Common myeloid progenitor, CD34-positive (primary cell): ENCODE data around the gene WWTR1.

ENCODE experiments used
- CTCF ChIA-PET: fragments of 350-600 bp; sonication (Branson Sonifier 250); formaldehyde crosslinking; loops from one replicate; lab custom pipeline; 2021; ENCODE audit warnings: antibody characterized with exemption; lab: Charles Lee
- POLR2A ChIA-PET: fragments of 350-600 bp; sonication (Branson Sonifier 250); formaldehyde crosslinking; loops from one replicate; lab custom pipeline; 2021; ENCODE audit warnings: antibody characterized with exemption; lab: Charles Lee
- DNase-seq, 3 donors: peaks; one replicate each; pipeline versions ENCODE4 v3.0.0 to v3.0.0-alpha.2; 2013
- H3K27ac ChIP-seq, 2 experiments: 1 replicate in 1 of 2; 2 replicates in 1 of 2; pipeline ENCODE4 v1.7.0; 2013; ENCODE audit warnings: inconsistent platforms in 2 of 2, low read length in 2 of 2, mild to moderate bottlenecking in 2 of 2, low read depth in 1 of 2, moderate library complexity in 1 of 2; ENCODE audit not compliant: severe bottlenecking in 2 of 2, insufficient read depth in 1 of 2, poor library complexity in 1 of 2
- H3K27me3 ChIP-seq, 5 experiments: replicated peaks in 2 of 5; 1 replicate in 3 of 5; 2 replicates in 2 of 5; pipeline versions ENCODE4 v1.6.1 to v1.7.0; 2013; ENCODE audit warnings: low read length in 4 of 5, mild to moderate bottlenecking in 2 of 5, moderate library complexity in 2 of 5, inconsistent platforms in 1 of 5; ENCODE audit not compliant: insufficient read depth in 5 of 5, control insufficient read depth in 4 of 5
- H3K36me3 ChIP-seq, 4 experiments: 1 replicate in 2 of 4; 2 replicates in 2 of 4; pipeline versions ENCODE4 v1.6.1 to v1.7.0; 2013; ENCODE audit warnings: low read length in 3 of 4, control low read depth in 1 of 4, mild to moderate bottlenecking in 1 of 4; ENCODE audit not compliant: control insufficient read depth in 4 of 4, insufficient read depth in 4 of 4
- H3K4me1 ChIP-seq, 4 experiments: 1 replicate in 3 of 4; 2 replicates in 1 of 4; pipeline versions ENCODE4 v1.6.1 to v1.7.1; 2013; ENCODE audit warnings: low read length in 3 of 4, mild to moderate bottlenecking in 3 of 4, control low read depth in 1 of 4, inconsistent platforms in 1 of 4, moderate library complexity in 1 of 4; ENCODE audit not compliant: control insufficient read depth in 4 of 4, insufficient read depth in 4 of 4; ENCODE audit errors: control extremely low read depth in 1 of 4
- H3K4me3 ChIP-seq, 7 experiments: 1 replicate in 4 of 7; 2 replicates in 3 of 7; pipeline versions ENCODE4 v1.5.1 to v1.7.0; 2013; ENCODE audit warnings: mild to moderate bottlenecking in 7 of 7, low read length in 6 of 7, moderate library complexity in 6 of 7, inconsistent platforms in 2 of 7, low read depth in 2 of 7, control low read depth in 1 of 7; ENCODE audit not compliant: insufficient read depth in 4 of 7, control insufficient read depth in 1 of 7; ENCODE audit errors: extremely low read depth in 1 of 7
- H3K9me3 ChIP-seq, 5 experiments: 1 replicate in 4 of 5; 2 replicates in 1 of 5; pipeline versions ENCODE4 v1.6.1 to v1.7.1; 2013; ENCODE audit warnings: low read length in 4 of 5, mild to moderate bottlenecking in 2 of 5, inconsistent platforms in 1 of 5, low read depth in 1 of 5, moderate library complexity in 1 of 5; ENCODE audit not compliant: control insufficient read depth in 4 of 5, insufficient read depth in 2 of 5; ENCODE audit errors: control extremely low read depth in 1 of 5
- WGBS: methylation state at CpG from one replicate; pipeline ENCODE4 v1.1.5; 2013; ENCODE audit not compliant: insufficient coverage; 5-methylcytosine and 5-hydroxymethylcytosine counted together

The WWTR1 gene

GRCh38 chr3:149553781-149554451, 103.9 kb downstream of the WWTR1 start:
- no peak for DNase-seq
- Histone ChIP-seq H3K4me3 (no peak overlapping the region), H3K36me3 (no peaks in the 10 kb centered on the region), H3K4me1 (peaks cover 0 to 6% (median 3%) of the 10 kb centered on the region in 4 experiments), H3K27me3 (no peaks in the 10 kb centered on the region), H3K9me3 (no peaks in the 10 kb centered on the region), H3K27ac (no peak overlapping the region)
- ChIA-PET CTCF (interaction anchor here (1.5 to 4.2 kb wide), 2 partner anchors 14 to 22 kb away, joined by 5 to 17 read pairs; no protein-coding TSS in a partner anchor), POLR2A (interaction anchor here (1.0 kb wide), 1 partner anchor 20 kb away, joined by 5 read pairs; no protein-coding TSS in a partner anchor)
- WGBS = 75% methylated on average over 12 of the region's 13 CpGs

DNA sequence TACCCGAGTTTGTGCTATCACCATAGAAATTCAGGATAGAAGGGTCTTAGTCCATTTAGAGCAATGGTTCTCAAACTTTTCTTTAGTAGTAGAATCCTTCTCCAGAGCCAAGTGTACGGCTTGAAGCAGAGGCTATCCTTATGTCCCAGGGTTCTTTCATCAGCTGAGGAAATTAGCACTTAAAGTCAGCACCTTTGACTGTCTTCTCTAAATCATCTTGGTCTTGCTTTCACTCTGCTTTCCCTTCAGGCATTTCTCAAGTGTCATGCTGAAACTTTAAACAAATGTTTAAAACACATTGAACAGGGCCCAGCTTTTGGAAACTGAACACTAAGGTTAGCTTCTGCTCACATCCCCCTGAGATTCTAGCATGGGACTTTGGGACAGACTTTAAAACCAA, 105.1 kb downstream of the WWTR1 start:
- no peak overlapping the region for H3K27ac ChIP-seq
- peaks cover 0 to 6% (median 3%) of the 10 kb centered on the region in 4 experiments for H3K4me1 ChIP-seq
- POLR2A ChIA-PET = no interaction called here
- H3K36me3 ChIP-seq = no peaks in the 10 kb centered on the region
- DNase-seq = no peak
- WGBS = 94% methylated on average over 2 of the region's 2 CpGs
- CTCF ChIA-PET = interaction anchor here (1.5 to 4.2 kb wide), 2 partner anchors 15 to 21 kb away, joined by 5 to 17 read pairs; no protein-coding TSS in a partner anchor
- no peak overlapping the region for H3K4me3 ChIP-seq
- H3K27me3 ChIP-seq = no peaks in the 10 kb centered on the region
- no peaks in the 10 kb centered on the region for H3K9me3 ChIP-seq

GRCh38 chr3:149551500-149551899, 106.3 kb downstream of the WWTR1 start:
- Histone ChIP-seq H3K4me1 (peaks cover 0 to 6% (median 3%) of the 10 kb centered on the region in 4 experiments), H3K9me3 (no peaks in the 10 kb centered on the region), H3K27me3 (no peaks in the 10 kb centered on the region), H3K27ac (no peak overlapping the region), H3K4me3 (no peak overlapping the region), H3K36me3 (no peaks in the 10 kb centered on the region)
- DNase-seq = no peak
- POLR2A ChIA-PET = no interaction called here
- CTCF ChIA-PET = interaction anchor here (0.5 kb wide), 1 partner anchor 29 kb away, joined by 3 read pairs; no protein-coding TSS in a partner anchor

DNA sequence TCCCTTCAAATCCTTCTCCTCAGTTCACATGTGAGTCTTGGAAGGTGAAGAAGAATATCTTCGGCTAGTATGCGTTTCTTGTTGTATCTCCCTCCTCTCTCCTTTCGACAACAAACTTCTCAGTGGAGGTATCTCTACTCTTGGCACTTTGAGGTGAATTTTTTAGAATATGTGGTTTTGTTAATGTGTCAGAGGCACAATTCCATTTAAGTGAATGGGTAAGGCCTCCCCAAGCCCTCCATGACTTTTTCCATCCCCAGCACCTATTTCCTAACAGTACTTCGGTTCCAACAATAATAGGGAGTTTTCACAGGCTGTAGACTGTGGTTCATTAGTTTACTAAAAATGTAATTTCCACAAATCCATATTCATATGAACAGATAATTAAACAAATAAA, 109.2 kb downstream of the WWTR1 start:
- H3K4me3 ChIP-seq = no peak overlapping the region
- CTCF ChIA-PET = no interaction called here
- POLR2A ChIA-PET = no interaction called here

GRCh38 chr3:149547954-149548668, 109.7 kb downstream of the WWTR1 start:
- Histone ChIP-seq H3K27me3 (no peaks in the 10 kb centered on the region), H3K4me1 (no peaks in the 10 kb centered on the region), H3K27ac (no peak overlapping the region), H3K9me3 (no peaks in the 10 kb centered on the region), H3K4me3 (no peak overlapping the region), H3K36me3 (no peaks in the 10 kb centered on the region)
- 94% methylated on average over 12 of the region's 13 CpGs for WGBS
- DNase-seq = no peak
- CTCF ChIA-PET = interaction anchor here (1.0 kb wide), 1 partner anchor 178 kb away, joined by 3 read pairs; no protein-coding TSS in a partner anchor
- POLR2A ChIA-PET = no interaction called here

More for the DNA sequence above, 109.2 kb downstream of the WWTR1 start:
- no peak for DNase-seq
- no peaks in the 10 kb centered on the region for H3K36me3 ChIP-seq
- no peak overlapping the region for H3K27ac ChIP-seq
- H3K9me3 ChIP-seq = no peaks in the 10 kb centered on the region
- H3K27me3 ChIP-seq = no peaks in the 10 kb centered on the region
- no peaks in the 10 kb centered on the region for H3K4me1 ChIP-seq
- 100% methylated on average over 1 of the region's 4 CpGs for WGBS

GRCh38 chr3:149547413-149547812, 110.4 kb downstream of the WWTR1 start:
- POLR2A ChIA-PET = no interaction called here
- DNase-seq = no peak
- Histone ChIP-seq H3K4me3 (no peak overlapping the region), H3K36me3 (no peaks in the 10 kb centered on the region), H3K9me3 (no peaks in the 10 kb centered on the region), H3K27ac (no peak overlapping the region), H3K27me3 (no peaks in the 10 kb centered on the region), H3K4me1 (no peaks in the 10 kb centered on the region)
- CTCF ChIA-PET = interaction anchor here (1.0 to 1.2 kb wide), 2 partner anchors 46 to 178 kb away, joined by 3 read pairs; no protein-coding TSS in a partner anchor
- 95% methylated on average over 9 of the region's 9 CpGs for WGBS

DNA sequence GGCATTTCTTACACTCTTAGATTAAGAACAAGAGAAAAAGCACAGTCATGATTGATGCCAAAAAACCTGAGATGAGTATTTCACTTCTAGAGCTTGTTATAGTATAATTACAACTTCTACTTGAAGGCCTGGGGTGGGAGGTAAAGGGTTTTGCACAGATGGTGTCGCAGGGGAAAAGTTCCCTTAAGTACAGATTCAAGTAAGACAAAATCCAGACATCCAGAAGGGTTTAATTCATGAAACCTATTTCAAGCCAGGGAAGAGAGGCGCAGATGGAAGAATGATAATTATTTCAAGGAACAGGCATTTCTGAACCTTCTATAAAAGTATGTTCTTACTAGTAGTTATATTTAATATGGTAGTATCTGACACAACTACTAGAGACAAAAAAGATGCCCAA, 112.8 kb downstream of the WWTR1 start:
- WGBS = no CpG with 5 or more reads among the region's 2 CpGs
- POLR2A ChIA-PET = no interaction called here
- no peak for DNase-seq
- Histone ChIP-seq H3K9me3 (no peaks in the 10 kb centered on the region), H3K4me1 (no peaks in the 10 kb centered on the region), H3K4me3 (no peak overlapping the region), H3K27ac (no peak overlapping the region), H3K36me3 (no peaks in the 10 kb centered on the region), H3K27me3 (no peaks in the 10 kb centered on the region)
- CTCF ChIA-PET = interaction anchor here (1.7 kb wide), 1 partner anchor 226 kb away, joined by 3 read pairs; no protein-coding TSS in a partner anchor
